ENCODE data around the gene DIAPH3.

The DIAPH3 gene

DNA sequence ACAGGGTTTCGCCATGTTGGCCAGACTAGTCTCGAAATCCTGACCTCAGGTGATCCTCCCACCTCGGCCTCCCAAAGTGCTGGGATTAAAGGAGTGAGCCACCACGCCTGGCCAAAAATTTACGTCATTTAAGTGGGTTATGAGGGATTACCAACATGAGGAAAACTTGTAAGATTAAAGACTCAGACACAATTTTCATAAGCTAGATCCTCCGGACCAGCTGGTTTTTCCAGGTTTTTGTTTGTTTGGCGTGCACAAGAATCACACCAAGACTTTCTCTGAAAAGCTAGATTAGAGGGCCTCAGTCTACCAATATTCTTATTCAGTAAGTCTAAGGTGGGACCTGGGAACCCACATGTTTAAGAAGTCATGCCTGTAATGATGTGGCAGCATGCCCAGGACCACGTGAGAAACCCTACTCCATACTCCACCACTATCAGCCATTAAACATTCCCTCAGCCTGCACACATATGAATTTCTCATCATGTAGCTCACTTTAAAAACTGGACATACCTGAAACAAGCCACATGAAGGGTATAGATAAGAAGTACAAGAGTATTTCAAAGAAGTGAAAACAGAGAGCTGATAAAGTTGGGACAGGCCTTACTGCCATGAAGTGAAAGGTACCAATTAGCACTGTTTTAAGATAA, 25.7 kb downstream of the DIAPH3 start:
- FAIRE-seq, result no peak
- no peak for DNase-seq (ENCODE audit: insufficient read length, low spot score)
- no peak for TF ChIP-seq POLR2A (IDR thresholded peaks at IDR 0.05; ENCODE audit: low read depth, low read length)

DNA sequence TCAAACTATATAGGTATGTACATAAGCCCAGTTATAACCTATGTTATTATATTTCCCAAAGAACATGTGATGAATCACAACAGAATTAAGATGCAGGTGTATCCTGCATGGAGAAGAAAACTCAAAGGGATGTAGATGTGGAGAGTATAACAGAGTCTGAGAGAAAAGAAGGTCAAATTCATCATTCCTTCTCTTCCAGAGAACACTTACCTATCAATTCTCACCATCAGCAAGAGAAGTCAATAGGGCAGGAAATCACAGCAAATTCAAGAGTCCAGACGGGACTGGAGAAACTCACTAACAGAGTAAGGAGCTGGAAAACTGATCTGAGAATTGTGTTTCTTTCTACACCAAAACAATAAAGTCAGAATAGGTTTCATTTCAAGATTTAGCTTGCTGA, 28.4 kb downstream of the DIAPH3 start:
- peak; percentile 58 for FAIRE-seq
- TF ChIP-seq POLR2A (IDR thresholded peaks at IDR 0.05; ENCODE audit: low read depth, low read length), result no peak
- DNase-seq (ENCODE audit: insufficient read length, low spot score), result no peak

DNA sequence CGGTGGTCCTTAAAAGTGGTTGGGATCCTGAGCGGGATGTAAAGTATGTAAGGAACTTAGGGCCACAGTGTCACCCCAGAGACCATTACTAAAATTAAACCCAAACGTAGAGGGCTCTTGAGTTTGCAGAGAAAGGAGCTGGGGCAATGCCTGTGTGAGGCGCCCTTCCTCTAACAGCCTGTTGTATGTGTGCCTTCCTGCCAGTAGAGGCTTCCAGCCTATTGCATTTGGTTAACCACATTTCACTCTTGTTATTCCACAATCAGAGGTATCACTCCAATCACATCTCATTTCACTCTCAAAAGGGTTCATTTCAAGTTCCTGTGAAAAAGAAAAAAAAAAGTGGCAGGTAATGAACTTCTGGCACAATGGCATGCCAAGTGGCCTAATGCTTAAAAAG, 29.4 kb downstream of the DIAPH3 start:
- DNase-seq (ENCODE audit: insufficient read length, low spot score) (no peak), FAIRE-seq (no peak)

DNA sequence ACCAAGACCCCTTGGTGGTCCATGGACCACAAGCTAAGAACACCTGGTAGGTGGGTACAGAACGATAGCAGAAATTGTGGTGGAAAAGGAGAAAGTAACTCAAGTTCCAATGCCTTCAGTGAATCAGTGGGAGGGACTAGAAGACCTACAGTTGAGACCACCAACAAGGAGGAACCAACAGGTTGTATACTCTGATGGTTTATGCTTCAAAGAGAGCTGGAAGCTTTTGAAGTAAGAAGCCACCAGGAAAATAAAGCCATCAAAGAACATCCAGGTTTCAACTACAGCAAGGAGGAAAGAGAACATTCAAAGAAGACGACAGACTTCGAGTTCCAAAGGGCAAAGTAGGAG, 42.4 kb downstream of the DIAPH3 start:
- no peak for FAIRE-seq
- TF ChIP-seq POLR2A (IDR thresholded peaks at IDR 0.05; ENCODE audit: low read depth, low read length), result no peak

More for the DNA sequence above, 29.4 kb downstream of the DIAPH3 start:
- TF ChIP-seq POLR2A (IDR thresholded peaks at IDR 0.05; ENCODE audit: low read depth, low read length), result no peak

DNA sequence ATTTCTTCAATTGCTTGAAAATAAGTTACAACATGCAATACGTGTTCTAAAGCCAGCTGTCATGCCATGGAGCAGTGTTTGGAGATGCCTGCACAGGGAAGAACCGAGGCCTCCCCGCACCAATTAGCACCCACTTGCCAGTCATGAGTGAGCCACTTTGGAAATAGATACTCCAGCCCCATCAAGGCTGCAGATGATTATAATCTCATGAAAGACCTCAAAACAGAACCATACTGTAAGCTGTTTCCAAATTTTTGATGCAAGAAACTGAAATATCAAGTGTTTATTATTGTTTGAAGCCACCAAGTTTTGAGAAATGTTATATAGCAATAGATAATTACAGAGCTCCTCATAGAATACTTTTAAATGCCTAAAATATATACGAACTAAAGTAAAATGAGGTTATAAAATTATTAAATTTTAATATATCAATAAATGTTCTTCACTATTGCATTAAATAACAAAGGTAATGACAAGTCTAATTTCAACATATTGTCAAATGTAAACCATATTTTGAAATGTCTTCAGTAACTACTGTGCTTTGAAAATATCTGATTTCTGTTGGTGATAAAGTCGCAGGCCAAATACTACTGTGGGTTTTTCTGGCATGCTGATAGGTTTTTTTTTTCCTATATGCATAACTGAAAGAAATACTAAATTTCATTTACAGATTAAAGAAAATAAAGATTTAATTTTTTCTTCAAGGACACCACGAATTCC, 43.0 kb downstream of the DIAPH3 start:
- no peak for DNase-seq (ENCODE audit: insufficient read length, low spot score)
- FAIRE-seq, result no peak
- TF ChIP-seq POLR2A (IDR thresholded peaks at IDR 0.05; ENCODE audit: low read depth, low read length), result no peak

More for the DNA sequence above, 42.4 kb downstream of the DIAPH3 start:
- DNase-seq (ENCODE audit: insufficient read length, low spot score), result no peak

DNA sequence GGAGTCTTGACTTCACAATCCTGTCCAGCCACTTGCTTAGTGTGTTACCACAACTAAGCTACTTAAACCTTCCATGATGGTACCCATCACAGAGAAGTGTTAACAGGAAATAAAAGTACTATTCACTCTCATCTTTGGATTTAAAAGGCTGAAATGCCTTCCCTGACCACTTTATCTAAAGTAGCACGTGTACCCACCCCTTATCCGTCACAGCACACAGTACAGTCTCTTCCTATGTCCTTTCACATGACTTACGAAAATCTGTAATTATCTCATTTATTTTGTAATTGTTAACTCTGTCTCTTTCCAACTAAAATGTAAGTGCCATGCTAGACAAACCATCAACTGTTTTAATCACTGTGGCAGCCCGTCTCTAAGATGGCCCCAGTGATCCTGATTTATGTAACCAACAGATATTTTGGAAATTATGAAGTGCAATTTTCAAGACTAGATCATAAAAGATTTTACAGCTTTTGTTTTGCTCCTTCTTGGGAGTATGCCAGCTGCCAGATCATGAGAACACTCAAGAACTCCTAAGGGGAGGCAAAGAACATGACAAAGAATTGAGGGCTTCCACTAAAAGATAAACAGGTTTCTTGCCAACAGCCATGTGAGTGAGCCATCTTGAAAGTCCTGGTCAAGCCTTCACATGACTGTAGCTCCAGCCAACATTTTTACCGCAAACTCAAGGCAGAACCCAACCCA, 44.9 kb downstream of the DIAPH3 start:
- no peak for TF ChIP-seq POLR2A (IDR thresholded peaks at IDR 0.05; ENCODE audit: low read depth, low read length)
- DNase-seq (ENCODE audit: insufficient read length, low spot score) (no peak), FAIRE-seq (peak; percentile 38)

DNA sequence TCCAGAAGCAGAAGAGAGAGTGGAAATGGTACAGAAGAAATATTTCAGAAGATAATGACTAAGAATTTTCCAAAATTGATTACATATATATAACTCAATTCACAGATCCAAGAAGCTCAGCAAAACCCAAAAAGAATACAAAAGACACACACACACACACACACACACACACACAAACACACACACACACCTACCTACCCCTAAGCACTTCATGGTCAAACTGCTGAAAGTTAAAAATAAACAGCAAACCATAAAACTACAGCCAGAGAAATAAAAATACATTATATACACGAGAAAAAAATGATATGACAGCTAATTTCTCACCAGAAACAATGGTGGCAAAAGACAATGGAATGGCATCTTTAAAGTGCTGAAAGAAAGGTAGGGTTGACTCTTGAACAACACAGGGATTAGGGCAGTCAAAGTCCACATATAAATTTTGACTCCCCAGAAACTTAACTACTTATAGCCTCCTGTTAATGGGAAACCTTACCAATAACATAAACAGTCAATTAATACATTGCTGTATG, 49.2 kb downstream of the DIAPH3 start:
- FAIRE-seq (no peak), DNase-seq (ENCODE audit: insufficient read length, low spot score) (no peak)
- TF ChIP-seq POLR2A (IDR thresholded peaks at IDR 0.05; ENCODE audit: low read depth, low read length), result no peak

DNA sequence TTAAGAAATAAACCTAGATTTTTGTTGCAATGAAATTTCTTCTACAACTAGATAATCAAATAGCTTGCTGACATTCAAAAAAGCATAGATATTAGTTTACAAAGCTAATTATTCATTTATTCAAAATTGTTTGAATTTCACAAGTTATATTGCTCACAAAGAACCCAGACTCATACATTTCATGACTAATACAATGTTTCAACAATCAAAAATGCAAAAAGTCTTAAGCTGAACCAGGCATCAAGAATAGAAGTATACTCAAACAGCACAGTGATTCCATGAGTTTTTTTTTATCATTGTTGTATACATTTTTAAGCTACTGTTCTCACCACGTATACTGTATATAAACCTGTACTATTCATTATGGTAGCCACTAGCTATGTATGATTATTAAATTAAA, 51.0 kb downstream of the DIAPH3 start:
- TF ChIP-seq POLR2A (IDR thresholded peaks at IDR 0.05; ENCODE audit: low read depth, low read length), result no peak
- peak; percentile 27 for FAIRE-seq
- DNase-seq (ENCODE audit: insufficient read length, low spot score), result no peak

DNA sequence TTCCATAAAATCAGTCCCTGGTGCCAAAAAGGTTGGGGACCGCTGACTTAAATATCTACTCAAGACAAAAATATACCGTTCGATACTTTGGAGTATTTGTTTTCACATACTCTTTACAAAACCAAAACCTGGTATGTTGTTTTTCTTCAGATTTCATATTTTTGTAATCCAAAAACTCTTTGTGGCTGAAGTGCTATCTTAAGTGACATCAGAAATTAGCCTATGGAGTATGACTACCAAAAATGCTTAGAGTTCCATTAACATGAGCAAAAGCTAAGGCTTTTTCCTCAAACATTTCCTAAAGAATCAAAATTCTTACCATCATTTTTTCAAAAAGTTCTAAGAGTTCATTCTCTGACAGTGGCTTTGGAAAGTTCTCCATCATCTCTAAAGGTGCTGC, 52.0 kb downstream of the DIAPH3 start:
- no peak for FAIRE-seq
- DNase-seq (ENCODE audit: insufficient read length, low spot score), result no peak

DNA sequence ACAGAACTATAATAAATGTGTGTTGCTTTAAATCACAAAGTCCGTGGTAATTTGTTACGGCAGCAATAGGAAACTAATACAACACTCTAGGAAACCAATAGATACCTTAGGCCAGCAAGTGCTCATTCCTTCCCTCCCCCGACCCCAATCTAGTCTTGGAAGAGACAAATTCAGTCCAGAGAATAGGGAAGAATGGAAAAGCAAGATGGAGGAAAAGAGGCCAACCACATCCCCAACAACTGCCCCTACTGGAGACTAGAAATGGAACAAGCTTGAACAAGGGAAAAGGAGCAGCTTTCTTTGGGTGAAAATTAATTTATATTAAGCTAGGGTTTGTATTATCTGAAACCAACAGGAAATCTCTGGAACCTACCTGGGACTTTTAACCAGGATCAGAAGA, 54.4 kb downstream of the DIAPH3 start:
- no peak for FAIRE-seq
- DNase-seq (ENCODE audit: insufficient read length, low spot score), result no peak
- TF ChIP-seq POLR2A (IDR thresholded peaks at IDR 0.05; ENCODE audit: low read depth, low read length), result no peak

More for the DNA sequence above, 52.0 kb downstream of the DIAPH3 start:
- TF ChIP-seq POLR2A (IDR thresholded peaks at IDR 0.05; ENCODE audit: low read depth, low read length), result no peak

DNA sequence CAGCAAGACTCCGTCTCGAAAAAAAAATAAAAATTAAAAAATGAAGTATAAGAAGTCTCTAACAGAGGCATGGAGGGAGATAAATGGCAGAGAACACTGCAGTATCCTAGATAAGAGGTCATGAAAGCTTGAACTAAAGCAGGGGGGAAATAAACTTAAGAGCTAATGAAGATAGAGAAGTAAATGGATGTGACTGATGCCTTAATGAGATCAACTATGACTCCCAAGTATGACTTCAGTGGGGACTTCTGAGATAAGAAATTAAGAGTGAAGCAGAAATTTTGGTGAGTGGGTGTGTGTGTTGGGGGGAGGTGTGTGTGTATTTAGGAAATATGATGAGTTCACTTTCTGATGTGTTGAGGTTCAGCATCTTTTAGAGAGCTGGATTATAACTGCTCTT, 55.1 kb downstream of the DIAPH3 start:
- DNase-seq (ENCODE audit: insufficient read length, low spot score) (no peak), FAIRE-seq (no peak)
- no peak for TF ChIP-seq POLR2A (IDR thresholded peaks at IDR 0.05; ENCODE audit: low read depth, low read length)

DNA sequence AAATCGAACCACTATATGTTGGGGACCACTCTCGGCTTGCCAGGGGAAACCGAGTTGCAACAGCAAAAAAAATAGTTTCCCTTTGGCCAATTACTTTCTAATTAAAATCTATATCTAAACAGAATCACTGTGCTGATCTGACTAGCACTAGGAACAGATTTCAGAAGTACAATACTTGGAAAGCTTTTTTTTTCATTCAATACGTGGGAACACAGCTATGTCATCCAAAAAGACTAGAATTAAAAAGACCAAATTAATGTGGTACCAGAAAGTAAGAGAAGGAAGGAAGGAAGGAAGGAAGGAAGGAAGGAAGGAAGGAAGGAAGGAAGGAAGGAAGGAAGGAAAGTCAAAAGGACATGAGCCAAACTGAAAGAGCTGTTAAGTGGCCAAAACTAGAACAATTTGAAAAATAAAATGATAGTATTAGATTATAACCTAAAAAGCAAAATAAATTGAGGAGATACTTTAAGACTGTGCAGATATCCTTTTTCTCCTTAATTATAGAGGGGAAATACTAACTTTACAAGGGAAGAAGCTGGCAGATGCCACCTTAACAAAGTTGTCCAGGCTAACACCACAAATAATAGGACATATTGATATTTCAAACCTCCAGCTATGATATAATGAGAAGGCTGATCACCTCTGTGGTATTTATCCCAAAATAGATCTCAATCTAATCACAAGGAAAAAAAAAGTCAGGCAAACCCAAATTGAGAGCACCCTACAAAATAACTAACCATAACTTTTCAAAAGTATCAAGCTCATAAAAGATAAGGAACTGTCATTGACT, 63.9 kb downstream of the DIAPH3 start:
- TF ChIP-seq POLR2A (IDR thresholded peaks at IDR 0.05; ENCODE audit: low read depth, low read length), result no peak
- no peak for FAIRE-seq

DNA sequence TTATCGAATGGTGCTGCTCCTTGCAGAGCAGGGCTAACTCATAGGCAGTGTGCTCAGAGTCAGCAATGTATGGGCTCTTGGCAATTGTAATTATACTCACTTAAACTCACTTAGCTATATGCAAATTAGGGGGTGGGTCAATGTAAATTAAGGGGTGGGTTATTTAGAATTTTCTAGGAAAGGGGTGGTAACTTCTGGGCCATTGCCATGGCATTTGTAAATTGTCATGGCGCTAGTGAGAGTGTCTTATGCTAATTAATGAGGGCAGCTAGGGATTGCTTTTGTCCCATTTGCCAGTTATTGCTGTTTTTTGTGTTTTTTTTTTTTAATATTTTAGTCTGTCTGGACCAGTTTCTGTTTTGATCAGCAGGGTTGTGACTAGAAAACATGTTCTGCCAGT, 68.4 kb downstream of the DIAPH3 start:
- no peak for FAIRE-seq
- no peak for DNase-seq (ENCODE audit: insufficient read length, low spot score)
- no peak for TF ChIP-seq POLR2A (IDR thresholded peaks at IDR 0.05; ENCODE audit: low read depth, low read length)

More for the DNA sequence above, 63.9 kb downstream of the DIAPH3 start:
- no peak for DNase-seq (ENCODE audit: insufficient read length, low spot score)

Measured in H54 (cell line).